Activated gamma-delta T cell treated with Interleukin-2 at 50 U/mL for 16 hours (primary cell): Measurements from ENCODE around the gene ARHGEF4.

Experiments used
- DNase-seq: peaks from one replicate; pipeline ENCODE4 v3.0.0-alpha.2; 2020

ARHGEF4 gene

DNA sequence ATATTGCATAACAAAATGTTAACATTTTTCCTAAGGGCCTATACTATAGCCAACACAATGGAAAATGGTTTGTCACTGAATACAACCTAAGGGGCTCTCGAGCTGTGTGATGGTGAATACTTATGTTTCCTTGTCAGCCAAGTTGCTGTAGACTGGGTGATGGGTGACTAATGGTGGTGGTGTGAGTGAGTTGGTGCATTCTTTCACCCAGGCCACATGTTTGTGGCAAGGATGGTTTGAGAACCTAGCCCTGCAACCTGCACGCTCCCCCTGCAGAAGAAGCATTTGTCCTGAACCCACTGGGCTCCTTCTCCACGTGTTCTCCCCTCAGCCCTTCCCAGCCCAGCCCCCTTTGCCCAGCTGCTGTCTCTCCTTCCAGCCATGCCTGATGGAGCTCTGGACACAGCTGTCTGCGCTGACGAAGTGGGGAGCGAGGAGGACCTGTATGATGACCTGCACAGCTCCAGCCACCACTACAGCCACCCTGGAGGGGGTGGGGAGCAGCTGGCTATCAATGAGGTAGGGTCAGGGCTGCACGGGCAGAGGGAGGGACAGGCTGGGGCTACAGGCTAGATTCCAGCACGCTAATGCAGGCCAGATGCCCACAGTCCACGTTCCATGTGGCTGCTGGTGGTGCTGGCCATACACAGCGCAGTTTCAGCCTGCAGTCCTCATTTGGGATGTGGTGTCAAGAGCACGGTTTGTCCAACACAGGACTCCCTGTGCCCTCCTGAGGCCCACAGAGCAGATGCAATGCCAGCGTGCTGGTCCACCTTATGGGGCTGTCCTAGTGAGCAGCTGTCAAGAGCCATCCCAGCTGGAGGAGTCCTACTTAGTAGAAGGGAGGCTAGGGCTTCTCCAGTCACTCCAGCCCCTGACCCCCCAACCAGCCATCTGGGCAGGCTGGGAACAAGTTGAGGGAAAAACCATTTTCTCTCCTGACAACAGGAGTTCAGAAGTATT lies 191.1 kb downstream of the ARHGEF4 start:
- DNase-seq: no peak

DNA sequence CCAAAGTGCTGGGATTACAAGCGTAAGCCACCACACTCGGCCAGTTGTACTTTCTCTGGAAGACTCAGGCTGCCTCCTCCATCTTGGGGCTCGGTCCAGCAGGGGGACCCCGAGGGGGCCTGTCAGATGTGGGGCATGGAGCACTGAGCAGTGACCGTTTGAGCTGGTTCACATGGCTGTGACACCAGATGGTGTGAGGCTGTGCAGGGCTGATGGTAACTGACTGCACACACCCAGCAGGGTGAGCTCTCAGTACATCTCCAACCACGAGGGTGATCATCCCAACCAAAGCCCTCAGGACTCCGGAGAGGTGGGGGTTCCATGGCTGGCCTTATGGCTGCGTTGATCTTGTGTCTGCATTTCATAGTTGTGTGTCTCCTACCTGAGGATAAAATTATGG lies 193.1 kb downstream of the ARHGEF4 start:
- no peak for DNase-seq

DNA sequence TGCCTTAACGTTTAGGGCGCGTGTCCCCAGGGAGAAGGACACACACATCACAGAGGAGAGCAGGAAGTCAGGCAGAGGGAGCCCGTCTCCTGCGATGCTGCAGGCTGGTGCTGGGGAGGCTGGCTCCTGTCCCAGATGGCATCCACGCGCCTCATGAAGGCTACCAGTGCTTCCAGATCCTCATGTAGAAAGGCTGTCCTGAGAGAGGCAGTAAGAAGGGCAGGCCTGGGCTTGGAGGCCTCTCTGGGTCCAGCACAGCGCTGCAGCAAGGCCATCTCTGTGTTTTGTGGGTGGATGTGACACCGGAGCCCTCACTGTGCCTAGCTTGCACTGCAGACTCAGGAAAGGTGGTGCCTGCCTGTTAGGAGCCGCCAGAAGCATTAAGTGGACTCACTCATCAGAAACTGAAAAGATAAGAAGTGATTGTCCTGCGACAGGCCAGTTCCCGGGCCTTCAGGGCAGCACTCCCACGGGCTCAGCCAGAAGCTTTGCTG lies 193.8 kb downstream of the ARHGEF4 start:
- DNase-seq: no peak

DNA sequence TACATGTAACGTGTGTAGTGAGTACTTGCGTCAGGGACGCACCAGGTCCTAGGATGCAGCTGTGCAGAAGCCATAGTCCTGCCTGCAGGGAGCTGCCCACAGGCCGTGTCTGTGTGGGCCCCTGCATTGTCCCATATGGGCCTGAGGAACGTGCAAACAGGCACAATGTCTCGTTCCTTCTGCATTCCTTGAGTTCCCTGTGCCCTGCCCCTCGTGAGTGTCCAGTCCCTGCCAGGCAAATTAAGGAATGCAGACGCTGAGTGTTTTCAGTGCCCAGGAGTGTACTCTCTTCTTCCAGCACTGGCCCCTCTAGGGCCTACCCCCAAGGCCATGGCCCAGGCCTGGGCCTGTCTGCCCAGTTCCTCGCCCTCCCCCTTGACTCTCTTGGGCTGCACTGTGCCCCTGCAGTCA lies 194.7 kb downstream of the ARHGEF4 start:
- no peak for DNase-seq

DNA sequence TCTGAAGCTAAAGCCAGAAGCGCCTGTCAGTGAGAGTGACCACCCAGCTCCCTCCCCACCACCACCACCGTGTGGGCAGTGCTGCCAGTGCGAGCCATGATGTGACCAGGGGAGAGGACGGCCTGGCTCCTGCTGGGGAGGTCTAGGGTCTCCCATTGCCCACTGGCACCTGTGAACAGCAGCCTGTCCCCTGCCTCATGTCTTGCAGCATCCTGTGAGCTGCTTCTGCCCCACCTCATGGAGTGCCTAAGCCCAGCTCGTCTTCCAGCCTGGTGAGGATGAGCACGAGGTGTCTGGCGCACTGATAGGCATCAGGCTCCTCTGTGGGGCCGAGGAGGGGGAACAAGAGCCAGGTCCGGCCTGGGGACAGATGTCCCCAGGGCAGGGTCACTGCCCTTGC lies 195.2 kb downstream of the ARHGEF4 start:
- no peak for DNase-seq

DNA sequence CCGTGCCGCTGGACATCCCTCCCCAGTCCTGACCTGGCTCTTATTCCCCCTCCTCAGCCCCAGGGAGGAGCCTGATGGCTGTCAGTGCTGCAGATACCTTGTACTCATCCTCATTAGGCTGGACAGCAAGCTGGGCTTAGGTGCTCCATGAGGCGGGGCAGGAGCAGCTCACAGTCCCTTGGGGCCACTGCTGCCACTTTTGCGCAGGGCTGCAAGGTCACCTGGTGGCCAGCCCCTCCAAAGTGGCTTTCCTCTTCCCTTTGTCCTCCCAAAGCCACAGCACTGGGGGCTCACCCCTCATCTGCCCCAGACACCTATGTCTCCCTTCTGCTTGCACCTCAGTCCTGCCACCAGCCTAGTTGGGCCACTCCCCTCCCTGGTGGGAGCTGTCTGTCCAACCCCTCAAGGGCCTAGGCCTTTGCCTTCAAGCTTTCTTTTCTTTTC lies 195.7 kb downstream of the ARHGEF4 start:
- DNase-seq: no peak

DNA sequence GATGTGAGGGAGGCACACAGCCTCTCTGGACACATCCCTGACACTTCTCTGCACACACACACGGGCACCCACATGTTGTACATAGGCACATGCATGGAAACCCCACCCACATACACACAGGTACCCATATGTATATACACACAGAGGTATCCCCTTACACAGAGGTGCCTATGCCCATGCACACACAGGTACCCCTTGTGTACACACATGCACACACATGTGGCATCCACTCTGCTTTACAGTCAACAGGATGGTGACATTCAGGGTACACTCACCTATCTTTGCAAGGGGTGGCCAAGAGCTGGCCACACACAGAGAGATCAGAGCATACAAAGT lies 197.0 kb downstream of the ARHGEF4 start:
- no peak for DNase-seq

DNA sequence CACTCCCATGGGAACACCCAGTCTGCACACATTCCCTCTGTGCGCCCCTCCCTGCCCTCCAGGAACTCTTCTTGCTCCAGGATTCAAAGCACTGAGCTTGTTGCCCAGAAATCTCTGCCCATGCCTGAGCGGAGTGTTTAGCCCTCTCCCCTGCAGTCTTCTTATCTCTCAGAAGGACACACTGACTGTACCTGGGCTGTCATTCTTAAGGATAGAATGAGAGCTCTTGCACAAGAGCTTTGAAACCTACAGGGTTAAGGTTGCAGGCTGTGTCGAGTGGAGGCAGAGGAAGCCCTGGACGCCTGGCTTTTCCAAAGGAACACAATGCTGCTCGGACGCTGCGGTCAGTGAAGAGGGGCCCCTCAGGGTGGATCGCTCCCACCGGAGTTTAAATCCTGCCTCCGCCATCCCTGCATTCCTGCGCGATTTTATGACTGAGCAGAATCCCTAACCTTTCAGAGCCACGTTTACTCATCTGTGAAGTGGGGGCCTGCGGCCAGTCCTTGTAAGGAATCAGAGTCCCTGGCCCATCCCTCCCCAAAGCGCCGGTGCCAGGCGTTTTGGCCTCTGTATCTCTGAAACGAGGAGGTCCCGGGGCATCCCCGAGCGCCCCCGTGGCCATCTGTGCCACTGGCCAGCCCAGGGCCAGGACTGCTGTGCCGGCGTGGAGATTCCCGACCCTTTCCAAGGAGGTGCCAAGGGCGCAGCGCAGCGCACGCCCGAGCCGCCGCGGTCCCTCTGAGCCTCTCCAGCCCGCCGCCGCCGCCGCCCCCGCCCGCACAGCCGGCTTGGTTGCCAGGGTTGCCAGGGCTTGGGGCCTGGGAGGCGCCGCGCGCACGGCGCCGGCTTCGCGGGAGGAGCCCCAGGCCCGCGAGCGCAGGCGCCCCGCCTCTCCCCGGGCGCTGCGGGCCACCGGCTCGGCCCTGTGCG lies 197.7 kb downstream of the ARHGEF4 start:
- DNase-seq: no peak

DNA sequence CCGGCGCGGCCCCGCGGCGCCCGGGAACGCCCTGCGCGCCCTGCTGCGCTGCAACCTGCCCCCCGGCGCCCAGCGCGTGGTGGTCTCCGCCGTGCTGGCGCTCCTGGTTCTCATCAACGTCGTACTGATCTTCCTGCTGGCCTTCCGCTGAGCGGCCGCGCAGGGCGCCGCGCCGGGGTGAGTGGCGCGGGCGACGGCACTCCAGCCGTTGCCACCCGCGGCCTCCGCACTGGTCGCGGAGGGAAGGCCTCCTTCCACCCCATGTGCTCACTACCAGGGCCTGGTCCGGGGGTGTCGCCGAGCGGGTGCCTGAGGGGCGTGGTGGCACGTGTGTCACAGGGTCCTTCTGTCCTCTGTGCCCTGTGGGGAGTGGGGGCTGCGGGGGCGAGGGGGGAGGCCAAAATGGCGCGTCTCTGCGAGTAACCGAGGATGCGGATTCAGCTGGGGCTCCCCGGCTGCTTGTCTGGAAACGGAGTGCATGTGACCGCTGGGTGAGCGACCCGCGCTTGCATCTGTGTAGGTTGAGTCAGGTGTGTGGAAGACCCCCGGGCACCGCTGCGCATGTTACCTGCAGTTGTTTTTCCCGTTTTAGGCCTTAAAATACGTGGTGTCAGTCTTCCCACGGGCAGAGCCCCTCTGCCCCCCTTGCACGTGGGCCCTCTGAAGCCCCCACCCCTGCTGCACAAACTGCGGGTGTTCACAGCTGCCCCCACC lies 198.6 kb downstream of the ARHGEF4 start:
- DNase-seq: no peak

DNA sequence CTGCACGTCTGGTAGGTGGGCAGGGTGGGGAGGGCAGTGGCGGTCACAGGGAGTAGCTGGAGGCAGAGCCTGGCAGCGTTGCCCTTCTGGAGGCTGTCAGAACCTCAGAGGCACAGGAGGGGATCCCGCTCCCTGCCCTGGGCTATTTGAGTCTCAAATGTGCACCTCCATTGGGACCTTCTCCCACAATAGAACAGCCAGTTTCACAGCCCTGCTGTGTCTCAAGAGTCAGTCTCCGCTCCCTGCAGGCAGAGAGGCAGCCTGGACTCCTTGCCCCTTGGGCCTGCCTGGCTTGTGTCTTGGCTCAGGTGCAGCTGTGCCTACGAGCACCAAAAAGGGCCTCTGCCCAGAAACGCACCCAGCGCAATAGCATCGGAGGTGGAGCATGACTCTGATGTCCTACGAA lies 199.1 kb downstream of the ARHGEF4 start:
- DNase-seq: no peak

DNA sequence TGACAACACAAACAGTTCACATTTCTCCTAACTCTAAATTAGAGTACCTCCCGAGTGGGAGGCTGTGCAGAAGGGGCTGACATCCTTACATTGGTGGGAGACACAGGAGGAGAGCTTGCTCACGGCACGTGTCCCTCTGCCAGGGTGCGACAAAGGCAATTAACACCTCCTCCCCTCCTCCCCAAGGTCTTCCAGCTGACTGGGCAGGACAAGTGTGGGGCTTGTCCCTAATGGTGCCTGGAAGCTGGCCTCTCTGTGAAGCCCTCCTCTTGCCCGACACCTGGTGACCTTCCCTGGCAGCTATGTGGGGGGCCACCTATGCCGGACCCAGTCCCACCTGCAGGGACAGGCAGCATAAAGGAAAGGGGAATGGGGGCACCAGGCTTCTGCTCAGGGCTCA lies 199.6 kb downstream of the ARHGEF4 start:
- no peak for DNase-seq

DNA sequence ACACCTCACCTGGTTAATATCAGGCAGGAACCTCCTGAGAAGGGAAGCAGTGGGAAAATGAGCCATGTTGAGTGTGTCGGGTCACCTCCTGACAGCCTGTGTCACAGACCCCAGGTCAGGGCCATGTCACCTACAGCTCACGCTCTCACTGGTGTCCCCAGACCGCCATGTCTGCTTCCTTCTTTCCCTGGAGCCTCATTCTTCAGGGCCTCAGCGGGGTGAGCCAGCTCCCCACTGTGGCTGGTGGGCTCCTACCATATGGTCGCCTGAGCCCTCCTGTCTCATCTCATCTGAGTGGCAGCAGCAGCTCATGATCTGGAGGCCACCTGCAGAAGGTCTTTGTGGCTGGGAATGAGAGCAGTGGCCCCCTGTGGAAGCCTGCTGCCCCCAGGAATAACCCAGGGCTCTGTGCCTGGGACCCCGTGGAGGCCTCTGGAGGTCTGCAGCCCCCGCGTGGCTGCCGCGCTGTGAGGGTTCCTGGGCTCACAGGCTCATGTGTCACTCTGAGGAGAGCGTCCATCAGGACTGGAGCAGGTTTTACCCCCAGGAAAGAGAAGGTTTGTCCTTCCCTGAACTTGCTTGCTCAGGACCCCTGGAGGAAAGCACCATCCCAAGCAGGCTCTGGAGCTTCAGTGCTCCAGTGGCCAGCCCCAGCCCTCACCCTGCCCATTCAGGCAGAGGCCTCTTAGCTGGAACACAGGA lies 200.1 kb downstream of the ARHGEF4 start:
- no peak for DNase-seq

DNA sequence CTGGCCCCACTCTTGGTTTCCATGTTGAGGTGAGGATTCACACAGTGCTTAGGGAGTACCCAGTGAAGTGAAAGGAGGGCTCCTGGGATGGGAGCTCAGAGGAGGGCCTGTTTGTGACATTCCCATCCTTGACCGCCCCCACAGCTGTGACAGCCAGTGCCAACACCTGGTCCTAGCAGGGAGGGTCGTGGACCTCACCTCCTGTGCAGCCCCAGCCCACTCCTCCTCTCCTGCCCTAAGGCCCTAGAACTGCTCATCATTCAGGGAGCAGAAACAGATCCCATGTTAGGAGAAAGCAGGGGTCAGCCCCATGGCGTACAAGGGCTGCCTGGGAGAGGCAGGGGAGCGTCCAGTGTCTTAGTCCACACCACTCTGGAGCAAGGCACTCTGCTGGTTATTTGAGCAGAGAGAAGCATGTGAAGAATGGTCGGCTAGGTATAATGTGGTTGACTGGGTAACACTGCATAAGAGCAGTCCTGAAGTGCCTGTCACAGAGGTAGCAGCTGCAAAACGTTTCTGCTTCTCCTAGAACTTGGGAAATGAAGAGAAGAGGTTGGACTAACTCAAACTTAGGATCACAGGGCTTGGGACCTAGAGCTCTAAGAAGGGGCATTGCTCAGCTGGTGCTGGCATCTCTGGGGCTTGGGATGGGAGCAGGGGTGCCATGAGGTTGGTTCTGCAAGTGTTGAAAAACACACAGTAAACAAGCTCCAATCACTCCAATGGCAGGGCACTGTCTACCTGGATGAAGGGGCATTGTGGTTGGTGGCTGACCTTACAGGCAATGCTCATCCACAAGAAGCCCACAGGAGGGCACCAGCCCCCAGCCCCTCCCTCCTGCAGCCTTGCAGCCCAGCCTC lies 200.9 kb downstream of the ARHGEF4 start:
- DNase-seq: no peak

DNA sequence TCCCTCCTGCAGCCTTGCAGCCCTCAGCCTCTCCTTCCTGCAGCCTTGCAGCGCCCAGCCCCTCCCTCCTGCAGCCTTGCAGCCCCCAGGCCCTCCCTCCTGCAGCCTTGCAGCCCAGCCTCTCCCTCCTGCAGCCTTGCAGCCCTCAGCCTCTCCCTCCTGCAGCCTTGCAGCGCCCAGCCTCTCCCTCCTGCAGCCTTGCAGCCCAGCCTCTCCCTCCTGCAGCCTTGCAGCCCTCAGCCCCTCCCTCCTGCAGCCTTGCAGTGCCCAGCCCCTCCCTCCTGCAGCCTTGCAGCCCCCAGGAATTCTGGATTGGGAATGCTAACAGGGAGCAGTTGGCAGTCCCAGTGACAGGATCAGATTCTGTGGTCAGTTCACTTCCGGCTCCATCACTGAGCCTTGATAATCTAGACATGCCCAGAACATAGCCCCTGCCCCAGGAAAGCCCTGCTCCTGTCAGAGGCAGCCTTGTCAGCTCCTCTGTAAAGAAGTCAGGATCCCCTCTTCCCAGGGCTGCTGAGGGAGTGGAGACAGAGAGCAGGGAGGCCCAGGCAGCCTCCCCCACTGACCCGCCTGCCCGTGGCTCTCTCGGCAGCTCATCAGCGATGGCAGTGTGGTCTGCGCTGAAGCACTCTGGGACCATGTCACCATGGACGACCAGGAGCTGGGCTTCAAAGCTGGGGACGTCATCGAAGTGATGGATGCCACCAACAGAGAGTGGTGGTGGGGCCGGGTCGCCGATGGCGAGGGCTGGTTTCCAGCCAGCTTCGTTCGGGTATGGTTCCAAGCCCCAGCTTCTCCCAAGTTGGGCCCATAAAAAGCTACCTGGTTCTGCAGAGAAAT lies 201.8 kb downstream of the ARHGEF4 start:
- no peak for DNase-seq

DNA sequence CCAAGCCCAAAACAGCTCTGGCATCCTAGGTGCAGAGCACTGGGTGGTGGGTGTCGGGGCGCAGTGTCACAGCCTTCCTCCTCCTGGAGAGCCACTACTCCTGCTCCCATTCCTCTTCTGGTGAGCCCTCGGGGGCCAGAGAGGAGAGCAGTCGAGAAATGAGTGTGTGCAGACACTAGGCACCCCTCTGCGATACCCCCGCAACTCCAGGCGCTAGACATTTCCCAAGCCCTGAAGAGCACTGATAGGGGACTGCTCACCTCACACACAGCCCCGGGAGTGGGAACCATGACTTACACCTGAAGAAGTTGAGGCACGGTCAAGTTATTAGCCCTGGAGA lies 202.4 kb downstream of the ARHGEF4 start:
- DNase-seq: no peak

DNA sequence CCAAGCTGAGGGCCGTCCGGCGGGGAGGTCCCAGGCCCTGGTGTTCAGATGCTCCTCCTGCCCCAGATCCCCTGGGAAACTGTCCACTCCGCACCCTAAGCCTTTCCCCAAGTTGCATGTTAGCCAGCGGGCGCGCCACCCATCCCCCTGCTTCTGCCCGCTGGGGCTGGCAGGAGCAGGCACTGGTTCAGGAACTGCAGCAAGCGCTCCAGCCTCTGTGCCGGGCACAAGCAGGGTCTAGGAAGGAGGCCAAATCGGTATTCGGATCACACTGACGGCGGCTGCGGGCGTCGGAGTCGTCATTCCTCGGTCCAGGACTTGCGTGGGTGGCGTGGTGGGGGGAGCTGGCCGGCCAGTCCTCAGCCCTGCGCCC lies 202.8 kb downstream of the ARHGEF4 start:
- no peak for DNase-seq

DNA sequence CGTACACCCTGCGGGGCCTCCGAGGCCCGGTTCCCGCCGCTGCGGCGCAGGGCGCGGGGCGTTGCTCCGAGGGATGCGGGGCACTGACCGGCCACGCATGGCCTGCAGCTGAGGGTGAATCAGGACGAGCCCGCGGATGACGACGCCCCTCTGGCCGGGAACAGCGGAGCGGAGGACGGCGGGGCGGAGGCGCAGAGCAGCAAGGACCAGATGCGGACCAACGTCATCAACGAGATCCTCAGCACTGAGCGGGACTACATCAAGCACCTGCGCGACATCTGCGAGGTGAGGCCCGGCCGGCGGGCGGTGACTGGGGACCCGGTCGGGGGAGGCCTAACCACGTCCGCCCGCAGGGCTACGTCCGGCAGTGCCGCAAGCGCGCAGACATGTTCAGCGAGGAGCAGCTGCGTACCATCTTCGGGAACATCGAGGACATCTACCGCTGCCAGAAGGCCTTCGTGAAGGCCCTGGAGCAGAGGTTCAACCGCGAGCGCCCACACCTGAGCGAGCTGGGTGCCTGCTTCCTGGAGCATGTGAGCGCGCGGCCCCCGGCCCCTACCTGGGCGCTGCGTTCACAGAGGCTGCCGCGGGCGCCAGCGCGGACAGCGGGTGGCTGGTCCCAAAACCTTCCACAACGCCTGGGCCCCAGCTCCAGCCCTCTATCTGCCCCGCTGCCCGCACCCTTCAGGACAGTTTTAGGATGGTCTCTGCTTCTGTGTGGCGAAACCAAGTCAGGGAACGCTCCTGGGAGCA lies 203.4 kb downstream of the ARHGEF4 start:
- DNase-seq: peak; percentile 49

DNA sequence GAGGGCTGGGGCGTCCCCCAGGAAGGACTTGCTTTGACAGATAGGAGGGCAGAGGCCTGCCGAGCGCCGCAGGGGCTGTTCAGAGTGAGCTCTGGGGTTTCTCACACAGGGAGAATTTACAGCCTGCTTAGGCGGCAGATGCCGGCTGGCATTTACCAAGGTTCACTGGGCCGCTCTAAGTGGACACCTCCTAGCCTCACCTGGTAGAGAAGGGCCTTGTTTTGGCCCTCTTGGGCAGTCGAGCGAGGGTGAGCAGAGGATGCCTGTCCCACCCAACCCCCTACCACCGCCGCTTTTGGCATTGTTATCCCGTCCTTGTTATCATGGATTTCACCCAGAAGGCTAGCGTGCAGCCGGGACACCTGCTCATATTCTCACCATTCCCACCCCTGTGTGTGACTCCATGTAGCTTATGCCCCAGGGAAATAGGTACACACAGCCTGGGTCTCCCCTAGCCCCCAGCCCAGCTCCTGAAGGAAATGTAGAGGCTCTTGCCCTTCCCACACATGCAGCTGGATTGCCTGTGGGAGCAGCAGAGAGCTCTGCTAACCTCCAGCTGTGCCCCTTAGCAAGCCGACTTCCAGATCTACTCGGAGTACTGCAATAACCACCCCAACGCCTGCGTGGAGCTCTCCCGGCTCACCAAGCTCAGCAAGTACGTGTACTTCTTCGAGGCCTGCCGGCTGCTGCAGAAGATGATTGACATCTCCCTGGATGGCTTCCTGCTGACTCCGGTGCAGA lies 204.1 kb downstream of the ARHGEF4 start:
- no peak for DNase-seq
